ENCODE results near the gene CSAD. TPM values are rescaled to one million over a fixed set of nuclear protein-coding genes. Genes with fewer than 3 reads are reported as not detected.

CSAD gene
- total RNA-seq, 1 donor = 7.8 TPM

DNA sequence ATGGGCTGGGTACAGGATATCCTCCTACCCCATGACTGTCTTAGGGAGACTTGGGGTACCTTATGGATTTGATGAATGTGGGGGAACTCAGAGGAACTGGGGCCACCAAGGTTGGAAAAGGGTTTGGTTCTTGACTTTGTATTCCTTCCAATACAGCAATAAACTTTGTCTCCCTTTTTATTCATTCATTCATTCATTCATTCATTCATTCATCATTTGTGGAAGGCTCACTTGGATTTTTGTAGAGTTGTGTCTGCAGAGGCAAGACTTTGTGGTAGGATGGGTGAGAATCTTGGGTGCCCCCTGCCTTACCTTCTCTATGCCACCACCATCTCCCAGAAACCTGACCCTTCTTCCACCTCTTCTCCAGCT, 56.4 kb downstream of the CSAD start:
- DNase-seq (ENCODE audit: low read depth) = no peak

DNA sequence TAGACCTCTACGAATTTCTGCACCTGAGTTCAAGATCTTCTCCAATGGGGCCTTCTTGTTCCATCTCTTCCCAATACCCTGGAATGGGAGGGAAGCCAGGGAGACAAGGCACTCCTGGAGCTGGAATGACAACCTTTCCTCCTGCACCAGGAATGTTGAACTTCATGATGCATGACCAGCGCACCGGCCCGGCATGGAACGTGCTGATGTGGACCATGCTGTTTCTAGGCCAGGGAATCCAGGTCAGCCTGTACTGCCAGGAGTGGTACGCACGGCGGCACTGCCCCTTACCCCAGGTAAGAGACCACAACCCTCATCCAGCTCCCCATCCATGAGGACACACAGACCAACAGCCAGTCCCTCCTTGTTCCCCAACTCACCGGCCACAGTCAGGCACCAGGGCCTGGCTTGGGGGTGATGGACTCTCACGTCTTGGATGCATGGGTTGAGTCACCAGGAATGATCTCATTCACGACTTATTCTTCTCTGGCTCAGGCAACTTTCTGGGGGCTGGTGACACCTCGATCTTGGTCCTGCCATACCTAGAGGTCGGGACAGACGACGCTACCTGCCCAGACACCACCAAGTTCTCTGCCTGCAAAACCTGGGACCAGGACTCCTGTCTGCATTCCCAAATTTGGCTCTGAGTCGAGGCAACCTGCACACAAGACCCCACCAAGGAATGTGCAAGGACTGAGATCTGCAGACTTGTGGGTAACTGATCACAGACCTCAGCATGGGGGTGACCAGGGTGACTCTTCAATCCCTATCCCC, 57.0 kb downstream of the CSAD start:
- DNase-seq (ENCODE audit: low read depth) = no peak
- no peak overlapping the region for H3K4me3 ChIP-seq (ENCODE audit: low read depth, low read length)
- TF ChIP-seq, protein P1, sequence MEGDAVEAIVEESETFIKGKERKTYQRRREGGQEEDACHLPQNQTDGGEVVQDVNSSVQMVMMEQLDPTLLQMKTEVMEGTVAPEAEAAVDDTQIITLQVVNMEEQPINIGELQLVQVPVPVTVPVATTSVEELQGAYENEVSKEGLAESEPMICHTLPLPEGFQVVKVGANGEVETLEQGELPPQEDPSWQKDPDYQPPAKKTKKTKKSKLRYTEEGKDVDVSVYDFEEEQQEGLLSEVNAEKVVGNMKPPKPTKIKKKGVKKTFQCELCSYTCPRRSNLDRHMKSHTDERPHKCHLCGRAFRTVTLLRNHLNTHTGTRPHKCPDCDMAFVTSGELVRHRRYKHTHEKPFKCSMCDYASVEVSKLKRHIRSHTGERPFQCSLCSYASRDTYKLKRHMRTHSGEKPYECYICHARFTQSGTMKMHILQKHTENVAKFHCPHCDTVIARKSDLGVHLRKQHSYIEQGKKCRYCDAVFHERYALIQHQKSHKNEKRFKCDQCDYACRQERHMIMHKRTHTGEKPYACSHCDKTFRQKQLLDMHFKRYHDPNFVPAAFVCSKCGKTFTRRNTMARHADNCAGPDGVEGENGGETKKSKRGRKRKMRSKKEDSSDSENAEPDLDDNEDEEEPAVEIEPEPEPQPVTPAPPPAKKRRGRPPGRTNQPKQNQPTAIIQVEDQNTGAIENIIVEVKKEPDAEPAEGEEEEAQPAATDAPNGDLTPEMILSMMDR (IDR thresholded peaks at IDR 0.05; ENCODE audit: insufficient read depth, low read depth, low read length) = no peak

More for the DNA sequence above, 56.4 kb downstream of the CSAD start:
- H3K4me3 ChIP-seq (ENCODE audit: low read depth, low read length) = no peak overlapping the region
- TF ChIP-seq, protein P1 (IDR thresholded peaks at IDR 0.05; ENCODE audit: insufficient read depth, low read depth, low read length) = no peak

DNA sequence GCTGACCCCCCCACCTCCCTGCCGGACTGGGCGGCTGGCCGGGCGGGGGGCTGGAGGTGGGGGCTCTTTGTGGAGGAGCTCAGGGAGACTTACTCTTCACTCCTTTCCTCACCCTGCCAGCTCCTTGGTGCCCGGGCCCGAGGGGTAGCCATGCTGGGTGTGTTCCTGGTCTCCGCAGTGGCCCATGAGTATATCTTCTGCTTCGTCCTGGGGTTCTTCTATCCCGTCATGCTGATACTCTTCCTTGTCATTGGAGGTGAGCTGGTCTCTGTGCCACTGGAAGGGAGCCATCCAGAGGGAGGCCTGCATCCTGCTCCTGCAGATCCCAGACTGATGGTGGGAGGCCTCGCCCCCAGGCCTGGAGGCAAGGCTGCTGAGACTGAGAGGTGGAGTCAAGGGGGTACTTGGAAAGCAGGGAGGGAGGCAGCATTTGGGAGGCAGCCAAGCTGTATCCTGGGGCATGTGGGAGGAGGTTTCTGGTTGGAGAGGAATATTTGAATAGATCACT, 57.7 kb downstream of the CSAD start:
- TF ChIP-seq, protein P1 (IDR thresholded peaks at IDR 0.05; ENCODE audit: insufficient read depth, low read depth, low read length) = no peak
- peak; percentile 13 for DNase-seq (ENCODE audit: low read depth)
- no peak overlapping the region for H3K4me3 ChIP-seq (ENCODE audit: low read depth, low read length)

DNA sequence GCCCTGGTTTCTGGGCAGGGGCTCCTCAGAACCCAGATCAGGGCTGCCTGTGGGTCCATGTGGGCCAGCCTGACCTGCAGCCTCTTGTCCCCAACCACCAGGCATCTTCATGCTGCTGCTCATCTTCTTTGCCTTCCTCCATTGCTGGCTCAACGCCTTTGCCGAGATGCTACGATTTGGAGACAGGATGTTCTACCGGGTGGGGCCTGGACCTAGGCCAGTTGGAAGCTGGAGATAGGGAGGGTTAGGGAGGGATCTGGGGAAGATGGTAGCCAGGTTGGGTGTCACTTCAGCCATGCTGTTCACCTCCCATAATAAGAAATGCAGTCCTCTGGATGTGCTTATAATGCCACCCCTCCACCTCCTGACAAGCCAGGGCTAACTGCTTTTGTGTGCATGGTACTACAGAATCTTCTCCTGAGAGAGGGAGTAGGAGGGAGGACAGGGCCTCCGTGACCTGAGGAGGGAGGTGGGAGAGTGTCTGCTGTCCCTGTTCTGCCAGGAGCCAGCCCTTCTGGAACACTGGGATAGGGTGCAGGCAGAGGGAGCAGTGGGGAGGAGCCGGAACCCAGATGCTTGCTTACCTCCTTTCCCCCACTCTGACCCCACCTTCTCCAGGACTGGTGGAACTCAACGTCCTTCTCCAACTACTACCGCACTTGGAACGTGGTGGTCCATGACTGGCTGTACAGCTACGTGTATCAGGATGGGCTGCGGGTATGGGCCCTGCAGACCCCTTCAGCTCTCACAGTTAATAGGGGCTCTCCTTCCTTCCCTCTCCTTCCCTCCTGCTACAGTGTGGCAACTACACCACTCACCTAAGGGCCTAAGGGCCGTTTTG, 59.8 kb downstream of the CSAD start:
- TF ChIP-seq, protein P1 (IDR thresholded peaks at IDR 0.05; ENCODE audit: insufficient read depth, low read depth, low read length) = no peak
- H3K4me3 ChIP-seq (ENCODE audit: low read depth, low read length) = no peak overlapping the region
- no peak for DNase-seq (ENCODE audit: low read depth)

DNA sequence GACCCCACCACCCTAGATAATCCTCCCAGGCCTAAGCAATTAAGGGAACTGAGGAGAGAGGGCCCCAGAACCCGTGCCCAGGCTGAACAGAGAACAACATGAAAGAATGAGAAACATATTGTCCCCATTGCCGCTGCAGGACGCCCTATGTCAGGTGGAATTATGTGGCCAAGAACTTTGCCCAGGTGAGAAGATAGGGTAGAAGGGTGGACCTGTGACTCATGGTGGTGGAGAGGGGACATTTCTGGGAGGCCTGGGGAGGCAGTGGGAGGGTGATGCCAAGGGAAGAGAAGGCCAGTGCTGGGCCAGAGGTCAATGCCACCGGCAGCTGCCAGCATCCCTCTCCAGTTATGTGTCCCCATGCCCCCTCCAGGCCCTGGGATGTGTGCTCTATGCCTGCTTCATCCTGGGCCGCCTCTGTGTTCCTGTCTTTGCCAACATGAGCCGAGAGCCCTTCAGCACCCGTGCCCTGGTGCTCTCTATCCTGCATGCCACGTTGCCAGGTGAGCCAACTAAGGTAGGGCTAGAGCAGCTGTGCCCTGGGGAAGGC, 61.9 kb downstream of the CSAD start:
- TF ChIP-seq, protein P1 (IDR thresholded peaks at IDR 0.05; ENCODE audit: insufficient read depth, low read depth, low read length) = no peak
- no peak overlapping the region for H3K4me3 ChIP-seq (ENCODE audit: low read depth, low read length)
- no peak for DNase-seq (ENCODE audit: low read depth)

DNA sequence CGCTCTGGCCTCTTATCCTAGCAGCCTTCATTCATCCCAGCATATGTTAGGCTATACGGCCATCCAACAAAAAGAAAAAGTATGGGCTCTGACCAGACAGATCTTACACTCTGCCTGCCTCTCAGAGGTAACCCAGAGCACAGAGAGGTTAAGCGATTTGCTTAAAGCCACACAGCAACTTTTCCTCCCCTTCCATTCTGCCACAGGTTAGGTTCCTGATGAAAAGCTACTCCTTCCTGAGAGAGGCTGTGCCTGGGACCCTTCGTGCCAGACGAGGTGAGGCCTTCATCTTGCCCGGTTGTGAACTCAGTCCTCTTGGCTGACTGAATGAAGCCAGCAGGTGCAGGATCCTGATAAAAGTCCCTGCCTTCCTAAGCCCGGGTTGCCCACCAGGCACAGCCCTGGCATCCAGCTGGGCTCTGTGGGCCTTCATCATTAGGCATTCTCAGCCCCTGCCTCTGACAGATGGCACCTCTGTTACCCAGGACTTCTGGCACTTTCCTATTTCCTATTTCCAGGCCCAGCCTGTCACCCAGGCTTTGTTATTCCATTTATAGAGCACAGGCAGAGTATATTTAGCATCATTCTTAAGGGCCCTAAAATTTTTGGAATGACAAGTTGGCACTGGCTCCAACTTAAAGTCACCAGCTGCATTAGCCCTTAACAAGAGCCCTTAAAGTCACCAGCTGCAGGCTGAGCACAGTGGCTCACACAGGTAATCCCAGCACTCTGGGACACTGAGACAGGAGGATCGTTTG, 64.7 kb downstream of the CSAD start:
- no peak overlapping the region for H3K4me3 ChIP-seq (ENCODE audit: low read depth, low read length)
- TF ChIP-seq, protein P1 (IDR thresholded peaks at IDR 0.05; ENCODE audit: insufficient read depth, low read depth, low read length) = no peak
- DNase-seq (ENCODE audit: low read depth) = no peak
